ENCODE results near the gene SOWAHB.

GRCh38 chr4:76896614-76897535 is 1.1 kb downstream of the SOWAHB start:
- TF ChIP-seq, protein P1, sequence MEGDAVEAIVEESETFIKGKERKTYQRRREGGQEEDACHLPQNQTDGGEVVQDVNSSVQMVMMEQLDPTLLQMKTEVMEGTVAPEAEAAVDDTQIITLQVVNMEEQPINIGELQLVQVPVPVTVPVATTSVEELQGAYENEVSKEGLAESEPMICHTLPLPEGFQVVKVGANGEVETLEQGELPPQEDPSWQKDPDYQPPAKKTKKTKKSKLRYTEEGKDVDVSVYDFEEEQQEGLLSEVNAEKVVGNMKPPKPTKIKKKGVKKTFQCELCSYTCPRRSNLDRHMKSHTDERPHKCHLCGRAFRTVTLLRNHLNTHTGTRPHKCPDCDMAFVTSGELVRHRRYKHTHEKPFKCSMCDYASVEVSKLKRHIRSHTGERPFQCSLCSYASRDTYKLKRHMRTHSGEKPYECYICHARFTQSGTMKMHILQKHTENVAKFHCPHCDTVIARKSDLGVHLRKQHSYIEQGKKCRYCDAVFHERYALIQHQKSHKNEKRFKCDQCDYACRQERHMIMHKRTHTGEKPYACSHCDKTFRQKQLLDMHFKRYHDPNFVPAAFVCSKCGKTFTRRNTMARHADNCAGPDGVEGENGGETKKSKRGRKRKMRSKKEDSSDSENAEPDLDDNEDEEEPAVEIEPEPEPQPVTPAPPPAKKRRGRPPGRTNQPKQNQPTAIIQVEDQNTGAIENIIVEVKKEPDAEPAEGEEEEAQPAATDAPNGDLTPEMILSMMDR (IDR thresholded peaks at IDR 0.05) = no peak
- no peak for TF ChIP-seq POLR2AphosphoS5 (IDR thresholded peaks at IDR 0.05)
- no peak for TF ChIP-seq EP300 (IDR thresholded peaks at IDR 0.05)

All from stomach (tissue), 4 donors.